ENCODE data around the gene NAV3.

NAV3 gene

GRCh38 chr12:78143717-78144116 is 313.0 kb downstream of the NAV3 start:
- no peak for DNase-seq

- DNase-seq = no peak
Measured at GRCh38 chr12:78145398-78145797, 314.7 kb downstream of the NAV3 start.

- peak in 1 of 2 experiments; percentile 36 for DNase-seq
Measured at GRCh38 chr12:78146365-78146772, 315.7 kb downstream of the NAV3 start.

GRCh38 chr12:78149459-78149858 is 318.8 kb downstream of the NAV3 start:
- DNase-seq = no peak

- DNase-seq = no peak
Measured at GRCh38 chr12:78155546-78155945, 324.9 kb downstream of the NAV3 start.

GRCh38 chr12:78156751-78157150 is 326.1 kb downstream of the NAV3 start:
- DNase-seq = no peak

GRCh38 chr12:78157199-78157598 is 326.5 kb downstream of the NAV3 start:
- no peak for DNase-seq

GRCh38 chr12:78164154-78164553 is 333.5 kb downstream of the NAV3 start:
- no peak for DNase-seq

GRCh38 chr12:78167510-78167909 is 336.8 kb downstream of the NAV3 start:
- no peak for DNase-seq

GRCh38 chr12:78171061-78171460 is 340.4 kb downstream of the NAV3 start:
- no peak for DNase-seq

- DNase-seq = no peak
Measured at GRCh38 chr12:78176643-78177042, 345.9 kb downstream of the NAV3 start.

- no peak for DNase-seq
Measured at GRCh38 chr12:78177298-78177697, 346.6 kb downstream of the NAV3 start.

GRCh38 chr12:78179346-78179745 is 348.7 kb downstream of the NAV3 start:
- no peak for DNase-seq

- peak; percentile 15 to 66 for DNase-seq
Measured at GRCh38 chr12:78181544-78182162, 351.0 kb downstream of the NAV3 start.

- no peak for DNase-seq
Measured at GRCh38 chr12:78183824-78184223, 353.1 kb downstream of the NAV3 start.

GRCh38 chr12:78185109-78185508 is 354.4 kb downstream of the NAV3 start:
- no peak for DNase-seq

GRCh38 chr12:78185651-78186050 is 355.0 kb downstream of the NAV3 start:
- DNase-seq = no peak

- DNase-seq = no peak
Measured at GRCh38 chr12:78186670-78187069, 356.0 kb downstream of the NAV3 start.

- DNase-seq = no peak
Measured at GRCh38 chr12:78187741-78188140, 357.0 kb downstream of the NAV3 start.

- DNase-seq = no peak
Measured at GRCh38 chr12:78189656-78190055, 359.0 kb downstream of the NAV3 start.

GRCh38 chr12:78191611-78192010 is 360.9 kb downstream of the NAV3 start:
- DNase-seq = no peak

- no peak for DNase-seq
Measured at GRCh38 chr12:78192979-78193378, 362.3 kb downstream of the NAV3 start.

GRCh38 chr12:78194448-78194847 is 363.8 kb downstream of the NAV3 start:
- no peak for DNase-seq

- no peak for DNase-seq
Measured at GRCh38 chr12:78198896-78199295, 368.2 kb downstream of the NAV3 start.

- DNase-seq = no peak
Measured at GRCh38 chr12:78199926-78200325, 369.2 kb downstream of the NAV3 start.

GRCh38 chr12:78204926-78205325 is 374.2 kb downstream of the NAV3 start:
- no peak for DNase-seq

Data from NCI-H526 (cell line).